IMR-90 (cell line): Measurements from ENCODE around the gene SLX4. TPM values are rescaled to one million over a fixed set of nuclear protein-coding genes. Genes with fewer than 3 reads are reported as not detected.

Source experiments
- ATAC-seq: fragments of 200-7000 bp; cut with Tn5 transposase; 2 replicates; pipeline ENCODE4 v1.9.1; 2020; ENCODE audit warnings: low read depth, mild to moderate bottlenecking, moderate library complexity
- BruUV-seq: library from RNA; stranded (reverse); fragments of 400-500 nt; replicated peaks from 2 replicates; lab custom pipeline; 2021; lab: Mats Ljungman, UMichigan
- CTCF ChIA-PET: fragments of 300-600 bp; formaldehyde crosslinking; extraction: SDS; loops from one replicate; lab custom pipeline; 2021; ENCODE audit warnings: antibody characterized with exemption; lab: Yijun Ruan, JAX
- POLR2A ChIA-PET: fragments of 300-600 bp; sonication (Branson Sonifier 250); formaldehyde crosslinking; loops from one replicate; lab custom pipeline; 2022; ENCODE audit warnings: antibody characterized with exemption; ENCODE audit not compliant: unreplicated experiment; lab: Charles Lee
- DNase-seq: peaks from one replicate; pipeline ENCODE4 v3.0.0; 2013
- H2AFZ ChIP-seq: replicated peaks from 2 replicates; pipeline ENCODE3; 2013; ENCODE audit warnings: low read length, mild to moderate bottlenecking; ENCODE audit not compliant: poor library complexity
- H2AK5ac ChIP-seq: 2 replicates; pipeline ENCODE4 v1.6.1; 2013; ENCODE audit warnings: low read depth, low read length, inconsistent platforms
- H2AK9ac ChIP-seq: replicated peaks from 2 replicates; pipeline ENCODE3; 2013; ENCODE audit warnings: mild to moderate bottlenecking, low read depth, low read length, moderate library complexity; ENCODE audit not compliant: poor library complexity
- H2BK120ac ChIP-seq: 2 replicates; pipeline ENCODE4 v1.6.1; 2013; ENCODE audit warnings: low read depth, low read length, inconsistent platforms
- H2BK15ac ChIP-seq: 3 replicates; pipeline ENCODE4 v1.6.1; 2013; ENCODE audit warnings: low read depth, low read length, inconsistent platforms
- H2BK20ac ChIP-seq: 2 replicates; pipeline ENCODE4 v1.6.1; 2013; ENCODE audit warnings: low read depth, mild to moderate bottlenecking, inconsistent platforms, low read length, moderate library complexity
- H2BK5ac ChIP-seq: 2 replicates; pipeline ENCODE4 v1.6.1; 2013; ENCODE audit warnings: mild to moderate bottlenecking, low read depth, low read length, inconsistent platforms; ENCODE audit not compliant: poor library complexity, severe bottlenecking
- H3K14ac ChIP-seq: replicated peaks from 2 replicates; pipeline ENCODE4 v1.6.1; 2013; ENCODE audit warnings: low read depth, low read length, inconsistent platforms
- H3K18ac ChIP-seq: 2 replicates; pipeline ENCODE4 v1.6.1; 2013; ENCODE audit warnings: low read depth, low read length, control low read depth
- H3K23ac ChIP-seq: 2 replicates; pipeline ENCODE4 v1.6.1; 2013; ENCODE audit warnings: low read depth, low read length, inconsistent platforms
- H3K27ac ChIP-seq: 2 replicates; pipeline ENCODE4 v1.5.1; 2013; ENCODE audit warnings: mild to moderate bottlenecking, control low read depth, low read length; ENCODE audit not compliant: insufficient read depth
- H3K27me3 ChIP-seq: 2 replicates; pipeline ENCODE4 v1.6.1; 2013; ENCODE audit warnings: low read length; ENCODE audit not compliant: control insufficient read depth, insufficient read depth
- H3K36me3 ChIP-seq: 2 replicates; pipeline ENCODE4 v1.6.1; 2013; ENCODE audit warnings: low read length, mixed read lengths; ENCODE audit not compliant: control insufficient read depth, insufficient read depth
- H3K4ac ChIP-seq: 2 replicates; pipeline ENCODE4 v1.6.1; 2013; ENCODE audit warnings: low read depth, low read length, inconsistent platforms
- H3K4me1 ChIP-seq: 2 replicates; pipeline ENCODE4 v1.6.1; 2013; ENCODE audit warnings: low read length, mixed read lengths; ENCODE audit not compliant: control insufficient read depth, insufficient read depth
- H3K4me2 ChIP-seq: 2 replicates; pipeline ENCODE4 v1.6.1; 2013; ENCODE audit warnings: low read depth, mild to moderate bottlenecking, control low read depth, low read length, moderate library complexity
- H3K4me3 ChIP-seq: 2 replicates; pipeline ENCODE4 v1.5.1; 2013; ENCODE audit warnings: low read depth, mild to moderate bottlenecking, control low read depth, low read length, moderate library complexity; ENCODE audit not compliant: insufficient read depth
- H3K56ac ChIP-seq: 2 replicates; pipeline ENCODE4 v1.6.1; 2013; ENCODE audit warnings: low read length, inconsistent platforms; ENCODE audit not compliant: insufficient read depth; ENCODE audit errors: extremely low read depth
- H3K79me1 ChIP-seq, 2 experiments: 2 replicates each; pipeline ENCODE4 v1.6.1; 2013; ENCODE audit warnings: low read length in 2 of 2, inconsistent platforms in 1 of 2, low read depth in 1 of 2
- H3K9ac ChIP-seq: 2 replicates; pipeline ENCODE4 v1.6.1; 2013; ENCODE audit warnings: low read depth, low read length, control low read depth
- H3K9me1 ChIP-seq: 2 replicates; pipeline ENCODE4 v1.6.1; 2013; ENCODE audit warnings: low read length, inconsistent platforms; ENCODE audit not compliant: insufficient read depth
- H3K9me3 ChIP-seq: 2 replicates; pipeline ENCODE4 v1.6.1; 2013; ENCODE audit warnings: low read length; ENCODE audit not compliant: control insufficient read depth, insufficient read depth
- H4K20me1 ChIP-seq: 2 replicates; pipeline ENCODE4 v1.6.1; 2013; ENCODE audit warnings: low read length, inconsistent platforms; ENCODE audit not compliant: insufficient read depth
- H4K5ac ChIP-seq: 2 replicates; pipeline ENCODE4 v1.6.1; 2013; ENCODE audit warnings: mild to moderate bottlenecking, low read depth, low read length, control low read depth
- H4K8ac ChIP-seq, 2 experiments: 2 replicates each; pipeline ENCODE4 v1.6.1; 2013; ENCODE audit warnings: low read depth in 2 of 2, low read length in 2 of 2, control low read depth in 1 of 2, inconsistent platforms in 1 of 2
- H4K91ac ChIP-seq: 2 replicates; pipeline ENCODE4 v1.6.1; 2013; ENCODE audit warnings: low read depth, low read length, inconsistent platforms; ENCODE audit not compliant: insufficient read depth
- CTCF ChIP-seq: conservative IDR thresholded peaks from 2 replicates; pipeline ENCODE4 v1.5.1; 2012; ENCODE audit warnings: mild to moderate bottlenecking, low read depth, low read length, improper control_type of control experiment
- MAFK ChIP-seq: IDR thresholded peaks from 2 replicates; pipeline ENCODE4 v1.6.1; 2012; ENCODE audit warnings: low read depth, low read length, improper control_type of control experiment
- RCOR1 ChIP-seq: IDR thresholded peaks from 2 replicates; pipeline ENCODE4 v1.6.1; 2012; ENCODE audit warnings: mild to moderate bottlenecking, low read length, improper control_type of control experiment; ENCODE audit not compliant: insufficient replicate concordance
- SMC3 ChIP-seq: fragments of 150-350 bp; IDR thresholded peaks from 2 replicates; pipeline ENCODE4 v1.6.1; 2016; ENCODE audit warnings: low read depth, mild to moderate bottlenecking, antibody characterized with exemption, low read length, moderate library complexity
- USF2 ChIP-seq: fragments of 150-350 bp; IDR thresholded peaks from 2 replicates; pipeline ENCODE4 v1.6.1; 2017; ENCODE audit warnings: mild to moderate bottlenecking, antibody characterized with exemption, low read length, low read depth
- WGBS, 2 experiments: methylation state at CpG; one replicate each; pipeline versions ENCODE4 v1.1.5 to v1.1.7; 2013; ENCODE audit warnings: missing lambda C conversion rate in 2 of 2; ENCODE audit not compliant: insufficient read length in 1 of 2; ENCODE audit errors: extremely low coverage in 2 of 2; 5-methylcytosine and 5-hydroxymethylcytosine counted together
- dilution Hi-C: fragments of 300-500 bp; cut with HindIII; formaldehyde crosslinking; loops from one replicate; pipeline ENCODE4 v1.14.3; 2018; ENCODE audit warnings: low sequenced_read_pairs; ENCODE audit not compliant: unreplicated experiment
- in situ Hi-C: fragments of 300-500 bp; cut with MboI; formaldehyde crosslinking; loops from 3 replicates; pipeline ENCODE4 v1.14.3; 2019; ENCODE audit warnings: low sequenced_read_pairs, inconsistent platforms, mixed read lengths
- intact Hi-C: fragments of 100-400 bp; cut with micrococcal nuclease; formaldehyde crosslinking; loops from 2 replicates; pipeline ENCODE4 v1.10.0; 2022
- polyA plus RNA-seq, 3 experiments: library from polyadenylated mRNA; depleted of rRNA; stranded (reverse); fragments of >200 nt; gene quantifications; 2 replicates each; pipeline ENCODE4 v1.2.3, GENCODE V29; 2012; ENCODE audit warnings: low replicate concordance in 1 of 3
- total RNA-seq: library from RNA; depleted of rRNA; stranded (reverse); fragments of >200 nt; gene quantifications from 2 replicates; pipeline ENCODE4 v1.2.3, GENCODE V29; 2012

SLX4 gene
- total and polyA plus RNA-seq, 2 of the 4 experiments (the other 2 are of a cell fraction) = 1.3 to 3.1 TPM

- dilution Hi-C loops (no loop called here), in situ Hi-C loops (no loop called here)
Measured at GRCh38 chr16:3625331-3625730, 13.9 kb upstream of the SLX4 start.

More at GRCh38 chr16:3625331-3625730, 13.9 kb upstream of the SLX4 start:
- 0 out of 2 replicates have a peak, but pooled peaks cover 1% of the 10 kb centered on the region for H3K36me3 ChIP-seq
- H3K4me2 ChIP-seq = no peak overlapping the region
- H3K79me1 ChIP-seq = peaks cover 24 to 41% of the 10 kb centered on the region in 2 experiments
- H3K27ac ChIP-seq = no peak overlapping the region
- H4K5ac ChIP-seq = no peak overlapping the region
- H2AK5ac ChIP-seq = no peak overlapping the region
- DNase-seq = no peak
- no CpG with 5 or more reads among the region's 5 CpGs for WGBS, 2 experiments
- intact Hi-C loops = no loop called here
- H2BK120ac ChIP-seq = no peak overlapping the region
- no peak for ATAC-seq
- POLR2A ChIA-PET = no interaction called here
- H3K4me3 ChIP-seq = no peak overlapping the region
- no peak overlapping the region for H3K23ac ChIP-seq
- no peak overlapping the region for H3K9ac ChIP-seq
- no peak overlapping the region for H3K18ac ChIP-seq
- H3K27me3 ChIP-seq = no peaks in the 10 kb centered on the region
- H3K4me1 ChIP-seq = no peaks in the 10 kb centered on the region
- TF ChIP-seq SMC3 (no peak), MAFK (no peak), RCOR1 (no peak), CTCF (no peak), USF2 (no peak)
- no peaks in the 10 kb centered on the region for H3K9me3 ChIP-seq
- BruUV-seq = no TSS peak
- H3K56ac ChIP-seq = no peak overlapping the region
- H4K8ac ChIP-seq = no peak overlapping the region
- H3K9me1 ChIP-seq = peaks cover 2% of the 10 kb centered on the region; the same call in 1 of the 2 replicates
- no peak overlapping the region for H2AK9ac ChIP-seq
- H2BK15ac ChIP-seq = no peak overlapping the region
- no peak overlapping the region for H3K14ac ChIP-seq
- no peak overlapping the region for H2BK20ac ChIP-seq
- no peak overlapping the region for H2AFZ ChIP-seq
- H2BK5ac ChIP-seq = no peak overlapping the region
- no peak overlapping the region for H3K4ac ChIP-seq
- H4K20me1 ChIP-seq = peaks cover 4% of the 10 kb centered on the region; the same call in 1 of the 2 replicates
- H4K91ac ChIP-seq = no peak overlapping the region
- CTCF ChIA-PET = no interaction called here
